Measurements from ENCODE around the gene BCAM.

DNA sequence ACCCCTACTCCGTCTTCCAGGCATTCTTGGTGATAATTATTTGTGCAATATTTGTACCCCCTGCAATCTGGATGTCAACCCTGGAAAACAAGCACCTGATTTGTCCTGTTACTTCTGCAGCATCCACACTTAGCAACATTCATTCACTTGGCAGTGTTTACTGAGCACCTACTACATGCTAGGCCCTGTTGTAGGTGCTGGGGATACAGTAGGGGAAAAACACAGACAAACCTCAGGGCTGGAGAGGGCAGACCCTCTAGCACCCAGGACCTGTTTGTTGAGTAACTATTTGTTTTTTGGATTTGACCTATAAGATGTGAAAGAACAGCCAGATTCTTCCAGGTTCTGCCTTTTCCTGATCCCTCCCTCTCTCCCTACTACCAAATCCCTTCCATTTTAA, 46.7 kb downstream of the BCAM start:
- TF ChIP-seq, protein P1, sequence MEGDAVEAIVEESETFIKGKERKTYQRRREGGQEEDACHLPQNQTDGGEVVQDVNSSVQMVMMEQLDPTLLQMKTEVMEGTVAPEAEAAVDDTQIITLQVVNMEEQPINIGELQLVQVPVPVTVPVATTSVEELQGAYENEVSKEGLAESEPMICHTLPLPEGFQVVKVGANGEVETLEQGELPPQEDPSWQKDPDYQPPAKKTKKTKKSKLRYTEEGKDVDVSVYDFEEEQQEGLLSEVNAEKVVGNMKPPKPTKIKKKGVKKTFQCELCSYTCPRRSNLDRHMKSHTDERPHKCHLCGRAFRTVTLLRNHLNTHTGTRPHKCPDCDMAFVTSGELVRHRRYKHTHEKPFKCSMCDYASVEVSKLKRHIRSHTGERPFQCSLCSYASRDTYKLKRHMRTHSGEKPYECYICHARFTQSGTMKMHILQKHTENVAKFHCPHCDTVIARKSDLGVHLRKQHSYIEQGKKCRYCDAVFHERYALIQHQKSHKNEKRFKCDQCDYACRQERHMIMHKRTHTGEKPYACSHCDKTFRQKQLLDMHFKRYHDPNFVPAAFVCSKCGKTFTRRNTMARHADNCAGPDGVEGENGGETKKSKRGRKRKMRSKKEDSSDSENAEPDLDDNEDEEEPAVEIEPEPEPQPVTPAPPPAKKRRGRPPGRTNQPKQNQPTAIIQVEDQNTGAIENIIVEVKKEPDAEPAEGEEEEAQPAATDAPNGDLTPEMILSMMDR (IDR thresholded peaks at IDR 0.05), result no peak
- TF ChIP-seq ZFX (IDR thresholded peaks at IDR 0.05; ENCODE audit: borderline replicate concordance), result no peak
